NB4 (cell line): Measurements from ENCODE around the gene LYSMD1.

Experiments
- CTCF ChIP-seq: IDR thresholded peaks from one replicate; pipeline ENCODE4 v1.5.1; 2012; ENCODE audit warnings: low read depth, low read length
- MAX ChIP-seq: IDR thresholded peaks from 2 replicates; pipeline ENCODE4 v1.6.1; 2011; ENCODE audit warnings: low read depth, low read length
- MYC ChIP-seq: IDR thresholded peaks from 2 replicates; pipeline ENCODE4 v1.6.1; 2011; ENCODE audit warnings: low read depth, low read length
- POLR2A ChIP-seq: IDR thresholded peaks from 2 replicates; pipeline ENCODE4 v1.6.1; 2011; ENCODE audit warnings: mild to moderate bottlenecking; ENCODE audit not compliant: insufficient read length; ENCODE audit errors: extremely low read depth

- no peak for TF ChIP-seq CTCF
- no peak for TF ChIP-seq POLR2A
- no peak for TF ChIP-seq MYC
- no peak for TF ChIP-seq MAX
Observed at GRCh38 chr1:151133018-151133806, 32.5 kb downstream of the LYSMD1 start.
